Endothelial cell of umbilical vein (primary cell): ENCODE measurements around the gene OLIG3. TPM values are rescaled to one million over a fixed set of nuclear protein-coding genes. Genes with fewer than 3 reads are reported as not detected.

Experiments used
- BruUV-seq: library from RNA; stranded (reverse); fragments of 400-500 nt; replicated peaks from 2 replicates; lab custom pipeline; 2021; lab: Mats Ljungman, UMichigan
- CTCF ChIA-PET: fragments of 300-600, 350-600 bp; sonication (Branson Sonifier 250); formaldehyde crosslinking; loops from one replicate; lab custom pipeline; 2021; ENCODE audit warnings: antibody characterized with exemption, inconsistent platforms; lab: Charles Lee
- POLR2A ChIA-PET: fragments of 300-600, 350-600 bp; sonication (Branson Sonifier 250); formaldehyde crosslinking; loops from one replicate; lab custom pipeline; 2021; ENCODE audit warnings: antibody characterized with exemption, inconsistent platforms; lab: Charles Lee
- DNase-seq: peaks from one replicate; pipeline ENCODE4 v3.0.0-alpha.2; 2011; ENCODE audit warnings: low read depth, low spot score
- FAIRE-seq: peaks from 2 replicates; lab custom pipeline; 2011; peaks lifted over from hg19 to GRCh38; lab: Jason Lieb, UNC
- H2AFZ ChIP-seq: 2 replicates; pipeline ENCODE4 v1.6.0; 2012; ENCODE audit warnings: low read depth, low read length, control low read depth, inconsistent platforms
- H3K27ac ChIP-seq: 2 replicates; pipeline ENCODE4 v1.5.1; 2011; ENCODE audit warnings: low read depth, mild to moderate bottlenecking, control low read depth, low read length, moderate library complexity; ENCODE audit not compliant: insufficient read depth
- H3K27me3 ChIP-seq, 2 experiments: 2 replicates each; pipeline versions ENCODE4 v1.6.0 to v1.6.1; 2011; ENCODE audit warnings: low read length in 2 of 2, mixed read lengths in 1 of 2; ENCODE audit not compliant: control insufficient read depth in 2 of 2, insufficient read depth in 2 of 2
- H3K36me3 ChIP-seq, 2 experiments: 2 replicates in 1 of 2; 3 replicates in 1 of 2; pipeline ENCODE4 v1.5.1; 2011; ENCODE audit warnings: low read length in 2 of 2, mild to moderate bottlenecking in 1 of 2, moderate library complexity in 1 of 2; ENCODE audit not compliant: control insufficient read depth in 2 of 2, insufficient read depth in 2 of 2; ENCODE audit errors: extremely low read depth in 1 of 2
- H3K4me1 ChIP-seq: 3 replicates; pipeline ENCODE4 v1.5.1; 2011; ENCODE audit warnings: mild to moderate bottlenecking, low read length; ENCODE audit not compliant: control insufficient read depth, insufficient read depth; ENCODE audit errors: extremely low read depth
- H3K4me2 ChIP-seq: 2 replicates; pipeline ENCODE4 v1.6.1; 2011; ENCODE audit warnings: low read length, control low read depth, mixed read lengths; ENCODE audit not compliant: insufficient read depth
- H3K4me3 ChIP-seq, 3 experiments: fragments of 200-600 bp in 1 of 3; sonication (generic), shearing (Covaris generic) in 1 of 3; replicated peaks in 1 of 3; 2 replicates each; pipeline ENCODE4 v1.5.1; 2011 to 2016; ENCODE audit warnings: control low read depth in 3 of 3, low read length in 3 of 3, mild to moderate bottlenecking in 2 of 3, inconsistent platforms in 1 of 3, low read depth in 1 of 3, moderate library complexity in 1 of 3; ENCODE audit not compliant: insufficient read depth in 1 of 3
- H3K79me2 ChIP-seq: 2 replicates; pipeline ENCODE4 v1.6.0; 2012; ENCODE audit warnings: low read length, inconsistent platforms; ENCODE audit not compliant: control insufficient read depth, insufficient read depth
- H3K9ac ChIP-seq: replicated peaks from 2 replicates; pipeline ENCODE3; 2011; ENCODE audit warnings: low read length, control low read depth; ENCODE audit not compliant: insufficient read depth; ENCODE audit errors: extremely low read depth
- H3K9me1 ChIP-seq: replicated peaks from 3 replicates; pipeline ENCODE4 v1.6.0; 2011; ENCODE audit warnings: mild to moderate bottlenecking, low read length; ENCODE audit not compliant: control insufficient read depth, insufficient read depth; ENCODE audit errors: extremely low read depth
- H3K9me3 ChIP-seq: replicated peaks from 2 replicates; pipeline ENCODE4 v1.5.1; 2012; ENCODE audit warnings: low read length, inconsistent platforms; ENCODE audit not compliant: control insufficient read depth, insufficient read depth
- H4K20me1 ChIP-seq: replicated peaks from 2 replicates; pipeline ENCODE3; 2011; ENCODE audit warnings: mild to moderate bottlenecking, low read length; ENCODE audit not compliant: control insufficient read depth, insufficient read depth; ENCODE audit errors: extremely low read depth
- CTCF ChIP-seq, 2 donors: IDR thresholded peaks; 1 replicate in 1 of 2; 2 replicates in 1 of 2; pipeline ENCODE4 v1.5.1; 2011; ENCODE audit warnings: low read length in 2 of 2, mild to moderate bottlenecking in 2 of 2, moderate library complexity in 2 of 2, control low read depth in 1 of 2, inconsistent platforms in 1 of 2, low read depth in 1 of 2; ENCODE audit not compliant: insufficient read depth in 1 of 2; ENCODE audit errors: extremely low read depth in 1 of 2
- EZH2 ChIP-seq: IDR thresholded peaks from 2 replicates; pipeline ENCODE4 v1.6.1; 2012; ENCODE audit warnings: borderline replicate concordance, low read depth, mild to moderate bottlenecking, moderate library complexity, low read length, inconsistent platforms; ENCODE audit not compliant: severe bottlenecking
- FOS ChIP-seq: IDR thresholded peaks from 2 replicates; pipeline ENCODE4 v1.6.1; 2011; ENCODE audit warnings: mild to moderate bottlenecking, low read length, moderate library complexity, borderline replicate concordance; ENCODE audit not compliant: insufficient read depth
- GATA2 ChIP-seq: IDR thresholded peaks from 2 replicates; pipeline ENCODE4 v1.7.0; 2011; ENCODE audit warnings: low read depth, mild to moderate bottlenecking, moderate library complexity, mixed read lengths, low read length; ENCODE audit not compliant: insufficient read length, insufficient read depth
- JUN ChIP-seq: IDR thresholded peaks from 2 replicates; pipeline ENCODE4 v1.6.1; 2011; ENCODE audit warnings: borderline replicate concordance, low read depth; ENCODE audit not compliant: insufficient read length, insufficient read depth
- MAX ChIP-seq: IDR thresholded peaks from 2 replicates; pipeline ENCODE4 v1.6.1; 2011; ENCODE audit not compliant: insufficient read depth, insufficient read length
- MYC ChIP-seq: IDR thresholded peaks from one replicate; pipeline ENCODE4 v1.6.1; 2011; ENCODE audit warnings: mild to moderate bottlenecking, low read depth, low read length
- POLR2A ChIP-seq: IDR thresholded peaks from 2 replicates; pipeline ENCODE4 v1.6.1; 2012; ENCODE audit warnings: low read depth, mild to moderate bottlenecking, control low read depth, low read length
- POLR2AphosphoS5 ChIP-seq: IDR thresholded peaks from 2 replicates; pipeline ENCODE4 v1.6.1; 2012; ENCODE audit warnings: low read depth, mild to moderate bottlenecking, control low read depth, low read length, moderate library complexity; ENCODE audit not compliant: insufficient read depth
- dilution Hi-C: fragments of 300-500 bp; cut with MboI; formaldehyde crosslinking; loops from one replicate; pipeline ENCODE4 v1.15.0; 2019; ENCODE audit warnings: low sequenced_read_pairs; ENCODE audit not compliant: extremely low pct_ligation_motif_present
- intact Hi-C: fragments of 100-400 bp; cut with micrococcal nuclease; formaldehyde crosslinking; loops from one replicate; pipeline ENCODE4 v1.10.0; 2022
- polyA plus RNA-seq, 4 experiments: library from polyadenylated mRNA; depleted of rRNA in 3 of 4; stranded (reverse) in 3 of 4; unstranded in 1 of 4; fragments of >200 nt; gene quantifications; 2 replicates each; pipeline versions ENCODE4 v1.2.1 to v1.2.3, GENCODE V29; 2011 to 2012; ENCODE audit warnings: missing spikeins in 1 of 4
- total RNA-seq: library from RNA; stranded (reverse); gene quantifications from 2 replicates; pipeline ENCODE4 v1.2.3, GENCODE V29; 2021

Gene OLIG3
- total and polyA plus RNA-seq, 2 donors (not counting 3 experiments of a cell fraction or from before 2014, with no cell fraction given) = not detected

GRCh38 chr6:137467211-137467610, 27.0 kb downstream of the OLIG3 start:
- Histone ChIP-seq H3K9me1 (no peaks in the 10 kb centered on the region), H3K36me3 (no peaks in the 10 kb centered on the region), H3K27me3 (no peaks in the 10 kb centered on the region), H3K27ac (no peak overlapping the region), H3K9me3 (no peaks in the 10 kb centered on the region), H3K4me3 (no peak overlapping the region), H2AFZ (no peak overlapping the region), H3K4me2 (no peak overlapping the region), H3K4me1 (no peaks in the 10 kb centered on the region), H4K20me1 (no peaks in the 10 kb centered on the region), H3K9ac (no peak overlapping the region), H3K79me2 (no peaks in the 10 kb centered on the region)
- POLR2A ChIA-PET = no interaction called here
- FAIRE-seq (no peak), DNase-seq (no peak)
- BruUV-seq = no TSS peak
- intact Hi-C loops (no loop called here), dilution Hi-C loops (no loop called here)
- TF ChIP-seq GATA2 = no peak
- no peak for TF ChIP-seq EZH2
- no peak for TF ChIP-seq MAX
- TF ChIP-seq JUN = no peak
- no peak for TF ChIP-seq FOS
- TF ChIP-seq POLR2A = no peak
- TF ChIP-seq POLR2AphosphoS5 = no peak
- TF ChIP-seq CTCF (IDR thresholded peaks at IDR 0.05; ENCODE audit: extremely low read depth in 1 of 2, insufficient read depth in 1 of 2, low read depth in 1 of 2, low read length in 2 of 2) = no peak
- no peak for TF ChIP-seq MYC
- CTCF ChIA-PET = no interaction called here
